Activated CD8-positive, alpha-beta memory T cell treated with anti-CD3 and anti-CD28 coated beads, Interleukin-2, amount 50 U/mL, for 24 hours (primary cell): Measurements from ENCODE around the gene CLTA.
"Not testable (repeated sequence)": the region's sequence is repeated elsewhere in the genome, so short reads cannot be mapped to it uniquely, and the experiment has no call there.

ENCODE experiments used
- DNase-seq: peaks from one replicate; pipeline ENCODE4 v3.0.0-alpha.2; 2020; ENCODE audit errors: extremely low read depth

Gene CLTA

DNA sequence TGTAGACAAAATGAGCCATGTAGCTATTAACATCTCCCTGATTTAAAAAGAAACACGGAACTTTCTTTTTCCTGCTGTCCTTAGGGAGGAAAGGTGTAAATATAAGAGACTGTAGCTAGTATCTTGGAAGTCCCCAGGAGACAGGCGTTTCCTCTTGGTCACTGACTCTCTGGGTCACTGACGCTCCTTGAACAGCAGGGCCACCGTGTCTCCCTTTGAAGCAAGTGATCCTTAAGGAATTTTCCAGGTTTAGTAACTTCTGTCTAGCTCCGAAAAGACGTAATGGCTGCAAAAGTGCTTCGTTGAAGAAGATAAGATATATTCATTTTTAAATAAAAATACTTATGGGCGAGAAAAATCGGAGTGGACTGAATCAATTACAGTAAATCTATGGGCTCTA lies 745 bp upstream of the CLTA start:
- DNase-seq, result no peak

DNA sequence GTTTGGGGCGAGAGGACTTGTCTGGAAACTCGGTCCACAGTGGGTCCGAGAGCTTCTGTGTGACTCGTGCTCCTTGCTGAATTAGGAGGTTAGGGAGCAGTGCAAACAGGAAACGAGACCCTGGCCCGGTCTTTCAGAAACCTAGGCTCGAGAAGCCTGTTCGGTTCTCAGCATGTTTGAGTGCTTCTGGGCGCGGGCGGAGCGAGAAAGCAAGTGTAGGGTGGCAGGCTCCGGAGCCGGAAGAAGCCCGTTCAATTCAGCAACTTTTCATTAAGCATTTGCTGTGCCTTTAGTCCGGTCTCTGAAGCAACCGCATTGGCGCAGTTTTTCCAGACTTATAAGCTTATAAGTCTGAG lies 547 bp downstream of the CLTA start:
- peak; percentile 8 for DNase-seq

DNA sequence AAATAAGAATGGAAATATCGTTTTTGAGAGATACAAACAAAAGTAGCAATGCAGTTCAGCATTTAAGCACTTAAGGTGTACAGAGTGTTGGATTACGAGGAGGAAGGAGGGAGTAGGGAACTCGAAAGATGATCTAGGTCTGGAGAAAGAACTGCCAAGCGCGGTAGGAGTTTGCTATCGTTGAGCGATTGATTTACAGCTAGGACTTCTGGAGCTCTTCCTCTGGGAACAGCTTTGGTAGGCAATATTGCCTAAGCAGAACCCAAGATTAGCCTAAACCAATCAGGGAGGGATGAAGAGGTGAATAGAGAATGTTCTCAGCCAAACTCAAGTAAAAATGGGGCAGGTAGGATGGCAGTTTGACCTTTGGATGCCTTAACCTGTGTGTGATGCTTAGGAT lies 965 bp downstream of the CLTA start:
- no peak for DNase-seq

DNA sequence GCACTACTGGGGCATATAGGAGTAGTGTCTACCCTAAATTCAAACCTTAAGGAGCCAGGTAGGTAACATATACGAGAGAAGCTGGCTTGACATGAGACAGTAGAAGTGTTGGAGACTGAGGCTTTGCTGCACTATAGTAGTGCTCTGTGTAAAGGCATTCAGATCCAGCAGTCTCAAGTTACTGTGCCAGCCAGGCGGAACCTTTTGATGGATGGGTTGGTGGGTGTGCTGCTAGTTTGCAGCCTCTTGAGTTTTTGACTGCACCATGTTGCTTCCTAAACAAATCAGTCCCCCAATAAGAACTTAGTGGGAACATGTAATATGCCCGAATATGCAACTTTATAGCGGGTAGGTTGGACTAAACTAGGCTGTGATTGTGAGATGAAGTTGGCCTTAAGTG lies 1.5 kb downstream of the CLTA start:
- DNase-seq, result no peak

DNA sequence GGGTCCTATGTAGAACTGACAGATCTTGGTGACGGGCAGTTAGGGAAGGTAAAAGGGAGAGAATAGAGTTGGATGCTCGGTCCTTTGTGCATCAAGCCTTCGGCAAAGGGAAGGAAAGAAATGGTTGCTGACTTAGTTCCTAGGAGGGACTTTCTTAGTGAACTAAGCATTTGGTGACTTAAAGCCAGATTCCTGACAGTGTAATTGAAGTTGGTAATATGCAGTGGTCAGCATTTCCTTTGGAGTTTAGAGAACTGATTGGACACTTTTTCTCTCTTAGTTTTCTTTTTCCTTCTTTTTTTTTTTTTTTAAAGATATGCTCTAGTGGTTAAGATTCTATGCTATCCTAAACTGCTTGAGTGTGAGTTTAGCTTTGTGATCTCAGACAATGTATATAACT lies 2.3 kb downstream of the CLTA start:
- DNase-seq, result no peak

DNA sequence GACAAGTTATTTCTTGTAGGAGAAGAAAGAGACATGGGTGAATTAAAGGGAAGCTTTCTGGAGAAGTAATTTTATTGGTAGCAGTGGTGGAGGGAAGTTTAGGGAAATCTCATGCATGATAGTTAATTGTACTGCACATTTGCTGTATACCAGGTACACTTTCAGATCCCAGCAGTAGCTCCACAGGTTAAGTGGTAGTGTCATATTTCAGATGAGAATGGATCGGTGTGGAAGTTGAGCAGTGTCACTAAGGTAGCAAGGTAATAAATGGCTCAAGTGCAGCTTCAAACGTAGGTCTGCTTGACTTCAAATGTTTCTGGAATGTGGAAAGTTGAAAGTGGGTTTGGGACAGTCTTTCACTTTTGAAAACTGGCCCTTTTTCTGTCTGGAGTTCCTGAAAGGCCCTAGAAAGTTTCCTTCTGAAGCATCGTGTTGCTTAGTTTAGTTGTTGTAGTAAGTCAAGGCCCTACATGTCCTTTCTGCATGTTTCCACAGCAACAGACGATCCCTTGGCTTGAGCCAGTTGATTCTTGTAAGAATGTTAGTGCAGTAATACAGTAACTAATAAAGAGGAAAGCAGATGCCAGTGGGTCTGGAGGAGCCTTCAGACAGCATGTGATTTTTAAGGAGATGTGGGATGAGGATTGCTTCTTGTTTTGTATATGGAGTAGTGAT lies 3.7 kb downstream of the CLTA start:
- no peak for DNase-seq

DNA sequence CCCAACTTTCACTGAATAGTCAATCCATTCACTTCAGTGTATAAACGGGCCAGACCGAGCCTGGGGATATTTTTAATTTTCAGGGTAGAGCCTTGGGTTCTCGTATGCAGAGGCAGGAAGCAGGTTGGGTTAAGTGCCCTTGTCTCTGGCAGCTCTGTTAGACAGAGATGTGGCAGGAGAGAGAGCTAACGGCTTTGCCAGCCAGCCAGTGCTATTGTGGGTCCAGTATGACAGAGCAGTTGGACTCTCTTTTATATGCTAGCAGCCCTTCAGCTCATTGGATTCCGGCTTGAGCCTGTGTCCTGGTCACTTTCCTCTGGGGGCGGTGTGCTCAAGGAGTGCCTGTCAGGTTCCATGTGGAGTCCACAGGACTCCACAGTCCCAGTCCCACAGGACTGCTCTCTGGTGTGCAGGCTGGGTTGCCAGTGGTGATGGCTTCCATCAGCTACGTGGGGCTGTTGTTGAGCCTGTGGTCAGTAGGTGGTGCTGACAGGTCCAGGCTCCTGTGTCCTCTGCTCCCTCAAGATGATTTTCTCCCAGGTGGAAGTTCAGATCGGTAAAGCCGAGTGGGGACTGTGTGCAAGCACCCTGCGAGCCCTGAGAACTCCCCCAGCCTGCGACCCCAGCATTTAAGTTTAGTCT lies 14.3 kb downstream of the CLTA start:
- no peak for DNase-seq

DNA sequence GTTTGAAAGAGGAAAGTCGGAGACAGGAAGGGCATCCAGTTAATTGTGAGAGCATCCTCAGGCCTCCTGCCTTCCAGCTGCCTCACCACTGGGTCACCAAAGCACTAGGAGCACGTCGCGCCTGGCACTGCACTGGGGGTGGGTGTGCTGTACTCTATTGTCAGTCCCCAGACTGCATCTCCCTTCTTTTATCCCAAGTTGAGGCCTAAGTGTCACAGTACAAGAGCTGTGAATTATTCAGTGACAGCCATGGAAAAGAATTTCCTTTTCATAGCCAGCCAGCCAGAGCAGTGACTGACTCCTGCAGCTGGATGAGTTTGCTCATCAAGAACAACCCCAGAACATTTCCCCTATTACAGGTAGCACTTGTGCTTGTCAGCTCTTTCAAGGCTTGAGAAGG lies 16.3 kb downstream of the CLTA start:
- no peak for DNase-seq

DNA sequence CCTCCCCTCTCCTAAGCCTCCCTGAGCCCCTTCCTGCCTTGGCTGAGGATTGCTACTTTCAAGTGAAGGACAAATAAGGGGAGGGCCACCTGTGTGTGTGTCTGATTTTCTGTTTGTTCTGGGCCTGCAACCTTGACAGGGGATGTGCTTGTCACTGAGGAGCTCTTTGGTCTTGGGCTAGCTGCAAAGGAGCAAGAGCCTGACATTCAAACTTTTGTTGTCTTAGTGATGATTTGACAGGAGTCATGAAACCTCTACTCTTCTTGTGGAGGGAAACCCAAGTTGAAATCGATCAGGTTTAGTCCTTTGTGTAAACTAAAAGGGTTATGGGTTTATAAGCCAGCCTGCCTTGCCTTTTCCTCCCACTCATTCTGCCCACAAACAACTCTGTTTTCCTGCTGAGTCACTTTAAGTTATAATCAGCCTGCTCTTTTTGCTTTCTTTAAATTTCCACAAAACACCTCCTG lies 16.9 kb downstream of the CLTA start:
- no peak for DNase-seq

DNA sequence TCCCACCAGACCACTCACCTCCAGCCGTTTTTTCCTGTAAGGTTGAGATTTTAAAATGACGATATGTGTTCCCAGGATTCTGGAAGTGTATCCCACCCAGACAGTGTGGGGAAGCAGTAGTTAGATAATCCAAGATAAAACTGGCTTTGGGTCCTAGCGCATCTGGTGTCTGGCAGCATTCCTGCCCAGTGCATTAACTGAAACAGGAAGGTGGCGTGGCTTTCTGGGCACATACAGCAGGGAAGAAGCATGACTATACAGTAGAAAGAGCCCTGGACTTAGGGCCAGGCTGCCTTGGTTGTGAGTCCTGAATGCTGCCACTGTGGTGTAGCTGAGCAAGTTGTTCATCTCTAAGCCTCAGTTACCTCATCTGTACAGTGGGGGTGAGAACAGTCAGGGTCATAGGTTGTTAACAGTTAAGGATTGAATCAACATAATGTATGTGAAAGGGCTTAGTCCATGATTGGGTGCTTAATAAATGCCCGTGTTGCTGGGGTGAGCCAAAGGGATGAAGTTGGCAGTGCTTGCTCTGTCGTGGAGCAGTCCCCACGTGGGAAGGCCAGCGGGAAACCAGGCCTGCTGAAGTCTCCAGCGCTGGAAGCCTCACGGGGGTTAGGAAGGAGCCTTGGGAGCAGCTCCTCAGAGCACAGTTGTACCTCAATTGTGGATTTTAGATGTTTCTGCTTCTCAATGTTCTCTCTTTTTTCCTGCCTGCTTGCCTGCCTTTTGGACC lies 18.0 kb downstream of the CLTA start:
- no peak for DNase-seq

DNA sequence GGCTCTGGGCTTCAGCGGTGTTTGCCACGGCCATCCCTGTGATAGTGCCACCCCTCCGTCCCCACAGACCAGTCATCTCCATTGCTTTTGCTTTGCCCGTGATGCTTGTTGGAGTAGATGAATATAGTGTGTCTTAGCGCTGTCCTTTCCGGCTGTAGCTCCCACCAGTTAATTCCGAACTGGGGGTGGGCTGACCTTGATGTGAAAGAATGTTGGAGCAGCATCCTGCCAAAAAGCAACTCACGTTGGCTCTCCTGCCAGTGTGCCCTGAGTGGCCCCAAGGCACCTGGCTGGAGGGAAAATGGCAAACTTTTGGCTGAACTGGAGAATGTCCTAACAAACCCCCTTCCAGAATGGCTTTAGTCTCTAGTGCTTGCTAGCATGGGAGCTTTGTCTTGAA lies 20.0 kb downstream of the CLTA start:
- DNase-seq, result no peak

DNA sequence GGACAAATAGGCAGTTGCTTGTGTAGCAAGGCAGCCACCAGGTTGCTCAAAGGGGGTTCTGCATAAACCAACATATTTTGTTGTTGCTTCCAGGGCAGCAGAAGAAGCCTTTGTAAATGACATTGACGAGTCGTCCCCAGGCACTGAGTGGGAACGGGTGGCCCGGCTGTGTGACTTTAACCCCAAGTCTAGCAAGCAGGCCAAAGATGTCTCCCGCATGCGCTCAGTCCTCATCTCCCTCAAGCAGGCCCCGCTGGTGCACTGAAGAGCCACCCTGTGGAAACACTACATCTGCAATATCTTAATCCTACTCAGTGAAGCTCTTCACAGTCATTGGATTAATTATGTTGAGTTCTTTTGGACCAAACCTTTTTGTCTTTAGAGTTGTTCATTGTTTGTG lies 20.8 kb downstream of the CLTA start:
- no peak for DNase-seq

DNA sequence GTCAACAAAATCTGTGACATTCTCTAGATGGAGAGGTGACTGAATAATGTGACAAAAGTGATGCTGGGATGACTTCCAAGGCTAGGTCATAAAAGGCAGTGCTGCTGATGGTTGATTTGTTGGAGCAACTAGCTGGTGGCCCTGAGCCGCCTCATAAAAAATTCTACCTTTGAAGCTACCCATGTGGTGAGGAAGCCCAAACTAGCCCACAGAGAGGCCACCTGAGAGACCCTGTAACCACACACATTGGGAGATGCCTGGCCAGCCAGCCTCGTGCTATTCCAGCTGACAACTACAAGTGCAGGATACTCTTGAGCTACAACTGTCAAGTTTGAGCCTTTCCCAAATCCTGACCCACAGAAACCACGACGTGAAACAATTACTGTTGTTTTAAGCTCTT lies 22.7 kb downstream of the CLTA start:
- no peak for DNase-seq

DNA sequence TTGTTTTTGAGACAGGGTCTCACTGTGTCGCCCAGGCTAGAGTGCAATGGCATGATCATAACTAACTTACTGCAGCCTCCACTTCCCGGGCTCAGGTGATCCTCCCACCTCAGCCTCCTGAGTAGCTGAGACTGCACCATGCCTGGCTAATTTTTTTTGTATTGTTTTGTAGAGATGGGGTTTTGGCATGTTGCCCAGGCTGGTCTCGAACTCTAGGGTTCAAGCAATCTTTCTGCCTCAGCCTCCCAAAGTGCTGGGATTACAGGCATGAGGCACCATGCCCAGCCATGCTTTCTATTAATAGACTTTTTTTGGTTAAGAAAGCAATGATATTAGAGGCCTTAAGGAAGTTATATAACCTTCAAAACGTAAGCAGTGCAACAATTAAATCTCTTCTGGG lies 23.3 kb downstream of the CLTA start:
- DNase-seq, result no peak

DNA sequence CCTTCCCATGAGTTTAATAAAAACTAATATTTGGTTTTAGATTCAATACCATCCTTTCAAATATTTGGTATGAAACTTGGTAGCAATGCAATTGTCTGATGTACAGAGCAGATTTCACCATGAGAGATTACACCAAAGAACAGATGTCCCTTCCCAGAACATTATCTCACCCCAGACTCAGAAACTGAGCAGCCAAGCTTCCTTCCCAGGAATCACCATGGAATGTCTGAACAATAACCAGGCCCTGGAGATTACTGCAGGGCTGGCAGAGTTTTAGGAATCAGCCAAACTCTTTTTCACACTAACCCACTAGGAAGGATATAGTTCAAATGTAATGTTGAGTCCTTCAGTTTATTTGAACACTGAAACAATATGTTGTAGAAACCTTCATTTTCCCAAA lies 23.9 kb downstream of the CLTA start:
- DNase-seq, result no peak

DNA sequence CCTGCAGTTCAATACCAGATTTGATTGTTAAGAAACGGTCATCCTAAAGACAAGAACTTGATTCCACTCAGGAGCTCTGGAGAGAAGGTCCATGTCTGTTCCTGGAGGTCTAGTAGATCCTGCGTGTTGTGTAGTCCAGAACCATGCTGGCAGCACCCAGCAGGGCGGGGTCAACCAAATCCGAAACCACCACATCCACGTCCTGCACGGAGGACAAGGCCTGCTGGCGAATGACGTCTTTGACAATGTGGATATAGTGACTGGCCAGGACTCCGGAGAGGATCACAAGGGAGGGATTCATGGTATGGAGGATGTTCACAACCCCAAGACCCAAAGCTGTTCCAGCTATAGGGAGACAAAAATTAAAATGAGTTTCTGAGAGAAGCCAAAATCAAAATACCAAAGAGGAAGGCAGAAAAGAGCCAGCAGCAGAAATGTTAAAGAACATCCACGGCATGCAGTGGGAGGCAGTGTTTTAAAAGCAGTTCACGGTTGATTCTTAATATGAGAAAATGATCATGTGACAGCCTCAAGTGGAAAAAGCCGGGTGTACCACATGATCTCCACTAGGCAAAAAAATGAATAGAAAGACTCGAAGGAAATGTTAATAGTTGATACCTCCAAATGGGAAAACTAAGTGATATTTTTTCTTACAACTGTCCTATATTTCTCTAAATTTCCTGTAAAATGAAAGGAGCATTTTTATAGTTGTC lies 26.7 kb downstream of the CLTA start:
- no peak for DNase-seq

DNA sequence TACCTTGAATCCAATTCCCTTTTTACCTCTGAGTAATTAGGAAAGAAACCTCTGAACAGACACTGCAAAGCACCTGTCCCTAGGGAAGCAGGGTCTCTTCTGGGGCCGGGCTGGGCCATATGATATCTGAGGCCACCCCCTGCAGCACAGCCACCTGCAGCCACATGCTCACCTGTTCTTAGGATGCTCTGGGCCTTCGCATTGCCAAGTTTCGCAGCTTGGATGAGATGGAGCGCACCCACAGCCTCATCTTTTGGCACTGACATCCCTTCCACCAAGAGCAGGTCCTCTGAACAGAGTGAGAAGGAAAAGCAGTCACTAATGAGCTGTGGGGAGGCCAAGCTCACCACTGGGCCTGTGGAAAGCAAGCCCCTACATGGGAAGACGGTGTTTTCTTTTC lies 27.3 kb downstream of the CLTA start:
- DNase-seq, result no peak

DNA sequence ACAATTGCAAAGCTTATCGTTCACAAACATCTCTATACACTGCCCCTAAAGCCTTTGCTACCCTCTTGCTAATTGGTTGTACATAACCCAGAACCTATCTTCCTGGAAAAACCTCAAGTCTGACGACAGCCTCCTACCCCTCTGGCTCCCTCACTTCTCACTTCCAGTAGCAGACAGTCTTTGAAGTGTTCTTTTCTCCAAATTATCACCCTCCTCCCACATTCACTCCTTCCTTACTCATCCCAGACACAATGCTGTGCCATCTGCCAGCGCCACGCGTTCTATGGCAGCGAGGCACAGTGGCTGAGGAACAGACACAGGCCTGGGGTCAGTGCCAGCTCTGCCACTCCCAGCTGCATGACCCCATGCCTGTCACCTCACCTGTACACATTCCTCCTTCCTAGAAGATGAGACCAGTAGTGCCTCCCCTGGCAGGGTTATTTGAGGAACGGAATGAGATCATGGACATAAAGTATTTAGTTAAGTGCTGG lies 27.7 kb downstream of the CLTA start:
- no peak for DNase-seq

DNA sequence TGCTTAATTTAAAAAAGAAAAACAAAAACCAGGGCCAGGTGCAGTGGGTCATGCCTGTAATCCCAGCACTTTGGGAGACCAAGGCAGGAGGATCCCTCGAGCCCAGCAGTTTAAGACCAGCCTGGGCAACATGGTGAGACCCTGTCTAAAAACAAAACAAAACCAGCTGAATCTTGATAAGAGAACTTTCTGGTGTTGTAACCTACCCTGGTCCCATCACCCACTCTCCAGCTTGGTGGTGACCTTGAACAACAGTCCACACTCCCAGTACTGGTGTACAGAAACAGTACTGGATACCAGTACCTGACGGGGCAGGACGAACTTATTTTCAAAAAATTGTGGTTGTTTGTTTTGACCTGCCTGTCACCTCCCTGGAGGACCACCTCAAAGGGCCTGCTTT lies 30.9 kb downstream of the CLTA start:
- DNase-seq, result no peak

DNA sequence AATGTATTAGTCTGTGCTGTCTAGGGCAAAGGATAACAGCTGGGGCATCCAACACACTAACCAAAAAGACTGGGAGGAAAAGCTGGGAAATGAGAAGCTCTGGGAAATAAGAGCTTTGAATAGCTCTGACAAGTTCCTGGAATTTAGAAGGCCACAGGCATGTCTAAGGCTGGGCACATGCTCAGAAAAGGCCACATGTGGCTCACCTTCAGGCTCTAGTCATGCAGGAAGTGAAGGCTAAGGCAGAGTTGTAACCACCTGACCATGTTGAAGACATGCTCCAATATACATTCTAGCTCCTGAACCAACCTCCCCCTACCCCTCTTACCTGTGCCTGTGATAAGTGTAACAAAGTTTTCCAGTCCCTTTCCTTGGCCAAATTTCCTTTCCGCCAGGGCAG lies 31.7 kb downstream of the CLTA start:
- no peak for DNase-seq

DNA sequence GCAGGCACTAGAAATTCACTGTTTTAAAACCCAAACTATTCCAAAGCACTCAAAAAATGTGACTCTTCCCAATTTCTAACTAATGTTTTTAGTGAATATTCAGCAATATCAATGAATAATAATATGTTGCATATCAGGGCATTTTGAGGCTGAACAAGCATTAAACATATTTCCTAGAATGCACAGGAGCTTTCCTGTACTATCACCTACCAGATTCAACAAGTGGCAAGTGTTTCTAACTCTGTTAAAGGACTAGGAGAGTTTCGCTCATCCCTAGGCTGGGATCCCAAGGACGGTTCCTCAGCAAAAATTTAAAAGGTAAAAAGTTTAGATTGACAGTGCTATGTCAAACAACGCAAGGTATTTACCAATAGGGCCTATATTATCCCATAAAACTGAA lies 46.5 kb downstream of the CLTA start:
- DNase-seq, result no peak

DNA sequence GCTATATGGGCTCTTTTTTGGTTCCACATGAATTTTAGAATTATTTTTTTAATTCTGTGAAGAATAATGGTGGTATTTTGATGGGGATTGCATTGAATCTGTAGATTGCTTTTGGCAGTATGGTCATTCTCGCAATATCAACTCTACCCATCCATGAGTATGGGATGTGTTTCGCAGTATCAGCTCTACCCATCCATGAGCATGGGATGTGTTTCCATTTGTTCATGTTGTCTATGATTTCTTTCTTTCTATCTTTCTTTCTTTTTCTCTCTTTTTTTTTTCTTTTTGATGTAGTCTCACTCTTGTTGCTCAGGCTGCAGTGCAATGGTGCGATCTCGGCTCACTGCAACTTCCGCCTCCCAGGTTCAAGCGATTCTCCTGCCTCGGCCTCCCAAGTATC lies 48.5 kb downstream of the CLTA start:
- not testable (repeated sequence) for DNase-seq
